HG03439 (cell line): ENCODE results near the gene CCDC167.
"Not testable (repeated sequence)": the region's sequence is repeated elsewhere in the genome, so short reads cannot be mapped to it uniquely, and the experiment has no call there.

ENCODE experiments used
- ATAC-seq: cut with Tn5 transposase; IDR thresholded peaks from one replicate; pipeline ENCODE4 v1.9.1; 2021; ENCODE audit warnings: mild to moderate bottlenecking, moderate library complexity; ENCODE audit not compliant: unreplicated experiment

CCDC167 gene

DNA sequence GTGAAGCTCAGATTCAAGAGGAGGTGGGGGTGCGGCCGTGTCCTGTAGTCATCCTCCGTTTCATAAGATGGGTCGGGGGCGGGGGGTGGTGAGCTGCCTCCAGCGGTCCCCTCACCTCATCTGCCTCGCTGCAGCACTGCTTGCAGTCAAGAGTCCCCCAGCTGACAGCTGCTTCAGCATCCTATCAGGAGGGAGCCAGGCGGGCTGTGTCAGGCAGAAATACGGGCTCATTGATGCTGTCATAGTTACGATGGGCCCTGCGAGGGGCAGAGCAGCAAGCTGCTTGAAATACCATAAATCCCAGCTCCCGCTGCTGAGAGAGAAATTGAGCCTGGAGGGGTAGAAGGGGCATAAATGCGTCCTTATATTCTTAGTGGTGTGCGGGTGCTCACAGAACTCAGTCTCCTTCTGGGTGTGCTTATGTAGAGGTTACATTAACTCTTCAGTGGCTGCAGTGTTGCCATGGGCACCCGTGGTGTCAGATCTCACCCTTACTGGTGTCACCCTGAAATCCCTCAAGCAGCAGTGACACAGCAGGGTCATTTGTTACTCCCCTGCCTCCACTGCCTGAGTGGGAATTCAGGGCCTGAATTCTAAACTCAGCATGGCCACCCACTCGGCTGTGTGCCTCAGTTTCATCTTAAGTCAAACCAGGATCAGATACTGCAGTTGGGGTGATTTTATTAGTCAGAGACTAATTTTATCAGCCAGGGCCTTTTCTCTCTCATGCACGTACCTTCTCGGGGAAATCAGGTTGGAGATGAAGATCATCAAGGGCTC lies 21.8 kb downstream of the CCDC167 start:
- ATAC-seq: no peak

GRCh38 chr6:37477191-37477590 lies 22.5 kb downstream of the CCDC167 start:
- no peak for ATAC-seq

DNA sequence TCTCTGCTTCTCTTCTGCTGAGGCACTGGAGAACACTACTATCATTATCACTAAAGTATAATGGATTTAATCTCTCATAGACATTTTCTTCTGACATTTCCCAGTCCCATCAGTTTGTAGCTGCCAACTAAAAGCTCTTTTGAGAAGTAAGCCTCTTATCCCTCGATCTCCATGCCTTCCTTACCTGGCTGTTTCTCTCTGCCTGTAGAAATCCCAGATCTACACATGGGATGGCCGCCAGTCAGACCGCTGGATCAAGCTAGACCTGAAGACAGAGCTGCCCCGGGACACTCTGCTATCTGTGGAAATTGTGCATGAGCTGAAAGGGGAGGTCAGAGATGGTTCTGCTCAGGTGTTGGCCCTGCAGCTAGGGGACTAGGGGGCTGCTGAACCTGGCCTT lies 25.4 kb downstream of the CCDC167 start:
- ATAC-seq: no peak

GRCh38 chr6:37473364-37474095 lies 26.2 kb downstream of the CCDC167 start:
- no peak for ATAC-seq

DNA sequence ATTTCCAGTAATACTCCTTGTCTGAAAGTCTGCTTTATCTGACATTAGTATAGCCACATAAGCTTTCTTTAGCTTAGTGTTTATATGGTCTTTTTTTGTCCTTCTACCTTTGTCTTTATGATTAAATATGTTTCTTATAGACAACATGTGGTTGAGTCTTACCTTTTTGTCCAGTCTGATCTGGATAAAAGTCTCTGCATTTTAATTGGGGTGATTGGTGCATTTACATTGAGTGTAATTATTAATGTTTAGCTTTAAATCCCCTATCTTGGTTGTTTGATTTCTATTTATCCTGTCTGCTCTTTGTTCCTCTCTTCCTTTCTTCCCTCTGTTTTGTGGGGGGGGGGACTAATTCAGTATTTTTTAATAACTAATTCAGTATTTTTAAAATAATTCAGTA lies 32.0 kb downstream of the CCDC167 start:
- ATAC-seq: no peak

- ATAC-seq: no peak
Measured at GRCh38 chr6:37463110-37463509, 36.6 kb downstream of the CCDC167 start.

DNA sequence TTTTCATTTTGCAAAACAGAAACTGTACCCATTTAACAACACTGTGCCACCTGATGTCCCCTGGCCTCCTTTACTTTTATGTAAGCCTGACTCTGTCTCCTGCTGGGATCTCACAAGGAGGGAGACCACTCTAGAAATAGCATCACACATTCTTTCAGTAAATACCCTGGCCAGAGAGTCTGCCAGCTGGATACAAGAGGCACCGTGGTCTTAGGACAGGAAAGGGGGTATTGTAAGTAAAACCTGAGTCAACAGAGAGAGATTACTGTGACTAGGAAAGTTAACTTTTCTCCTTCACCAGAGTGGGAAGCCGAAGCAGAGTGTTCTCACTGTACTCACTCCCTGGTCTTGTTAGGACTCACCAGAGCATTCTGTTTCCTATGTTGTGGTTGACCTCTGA lies 38.9 kb downstream of the CCDC167 start:
- no peak for ATAC-seq

DNA sequence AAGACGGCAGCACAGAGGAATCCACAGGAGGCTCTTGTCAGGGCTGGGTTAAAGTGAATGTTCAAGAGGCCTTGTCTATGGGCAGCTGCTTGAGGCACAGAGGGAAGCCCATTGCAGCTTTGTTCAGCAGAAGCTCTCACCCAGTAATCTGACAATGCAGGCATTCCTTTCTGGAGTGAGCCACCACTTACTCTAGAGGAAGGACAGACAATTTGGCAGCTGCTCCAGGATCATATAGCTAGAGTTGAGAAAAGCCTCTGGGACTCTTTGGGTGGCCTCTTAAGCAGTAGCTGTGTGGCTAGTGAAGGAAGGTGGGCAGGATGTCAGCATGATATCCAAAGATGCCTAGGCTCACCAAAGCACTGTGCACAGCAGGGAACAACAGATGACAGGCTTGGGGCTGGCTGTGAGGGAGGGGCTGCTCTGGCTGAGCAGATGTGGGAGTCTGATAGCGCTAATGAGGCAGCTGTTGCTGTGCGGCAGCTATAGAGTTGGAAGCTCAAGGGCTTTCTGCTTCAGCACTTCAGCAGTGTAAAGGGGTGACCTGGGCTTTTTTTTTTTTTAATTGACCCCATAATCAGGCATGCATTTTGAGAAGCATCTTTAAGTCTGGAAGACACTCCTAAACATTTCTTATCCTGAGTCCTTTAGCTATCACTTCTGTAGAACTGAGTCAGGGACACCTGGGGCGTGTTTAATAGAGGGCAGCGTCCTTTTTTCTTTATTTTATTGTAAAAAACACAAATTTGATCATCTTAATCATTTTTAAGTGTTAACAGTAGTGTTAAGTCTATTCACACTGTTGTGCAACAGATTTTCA lies 39.5 kb downstream of the CCDC167 start:
- ATAC-seq: no peak

DNA sequence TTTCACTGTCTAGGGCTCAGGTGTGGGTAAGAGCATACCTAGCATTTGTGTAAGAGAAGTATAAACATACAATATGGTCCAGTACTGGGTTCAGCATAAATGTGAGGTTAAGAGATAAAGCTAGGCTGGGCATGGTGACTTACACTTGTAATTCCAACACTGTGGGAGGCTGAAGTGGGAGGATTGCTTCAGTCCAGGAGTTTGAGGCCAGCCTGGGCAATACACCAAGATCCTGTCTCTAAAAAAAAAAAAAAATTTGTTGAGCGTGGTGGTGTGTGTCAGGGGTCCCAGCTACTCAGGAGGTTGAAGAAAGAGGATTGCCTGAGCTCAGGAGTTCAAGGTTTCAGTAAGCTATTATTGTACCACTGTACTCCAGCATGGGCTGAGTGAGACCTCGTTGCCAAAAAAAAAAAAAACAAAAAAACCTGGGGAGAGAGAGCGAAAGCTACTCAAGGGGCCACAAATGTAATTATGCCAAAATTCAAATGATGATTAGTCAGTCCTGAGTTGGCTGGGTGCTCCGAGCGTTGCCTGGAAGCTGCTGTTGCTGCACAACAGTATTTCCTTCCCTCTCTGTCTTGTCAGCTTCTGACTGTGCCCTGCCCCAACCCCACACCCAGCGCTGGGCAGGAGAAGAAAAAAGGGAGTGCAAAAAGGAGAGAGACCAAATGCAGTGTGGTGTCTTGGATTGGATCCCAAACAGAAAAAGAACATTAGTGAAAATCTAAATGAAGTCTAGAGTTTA lies 42.7 kb downstream of the CCDC167 start:
- no peak for ATAC-seq

DNA sequence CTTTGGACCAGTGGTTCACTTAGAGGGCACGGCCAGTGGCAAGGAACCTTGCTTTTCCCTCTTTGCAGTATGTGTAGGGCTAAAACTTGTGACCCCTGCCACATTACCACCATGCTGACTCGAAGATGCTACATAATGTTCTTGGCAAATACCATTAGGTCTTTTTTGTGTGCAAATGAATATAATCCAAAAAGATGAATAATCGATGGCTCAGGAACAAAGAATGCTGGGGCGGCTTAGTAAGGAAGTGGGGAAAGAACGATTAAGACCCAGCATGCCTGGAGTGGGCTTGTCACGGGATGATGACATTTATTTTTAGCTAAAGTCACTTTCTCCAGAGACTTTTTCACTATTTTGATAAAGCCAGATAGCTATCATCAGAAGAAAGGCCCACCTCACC lies 43.6 kb downstream of the CCDC167 start:
- no peak for ATAC-seq

- ATAC-seq: no peak
Measured at GRCh38 chr6:37454420-37455140, 45.1 kb downstream of the CCDC167 start.

GRCh38 chr6:37452522-37452921 lies 47.2 kb downstream of the CCDC167 start:
- ATAC-seq: no peak

- ATAC-seq: no peak
Measured at GRCh38 chr6:37451441-37452193, 48.1 kb downstream of the CCDC167 start.

GRCh38 chr6:37449984-37450383 lies 49.7 kb downstream of the CCDC167 start:
- no peak for ATAC-seq

- not testable (repeated sequence) for ATAC-seq
Measured at GRCh38 chr6:37443216-37443542, 56.5 kb downstream of the CCDC167 start.

DNA sequence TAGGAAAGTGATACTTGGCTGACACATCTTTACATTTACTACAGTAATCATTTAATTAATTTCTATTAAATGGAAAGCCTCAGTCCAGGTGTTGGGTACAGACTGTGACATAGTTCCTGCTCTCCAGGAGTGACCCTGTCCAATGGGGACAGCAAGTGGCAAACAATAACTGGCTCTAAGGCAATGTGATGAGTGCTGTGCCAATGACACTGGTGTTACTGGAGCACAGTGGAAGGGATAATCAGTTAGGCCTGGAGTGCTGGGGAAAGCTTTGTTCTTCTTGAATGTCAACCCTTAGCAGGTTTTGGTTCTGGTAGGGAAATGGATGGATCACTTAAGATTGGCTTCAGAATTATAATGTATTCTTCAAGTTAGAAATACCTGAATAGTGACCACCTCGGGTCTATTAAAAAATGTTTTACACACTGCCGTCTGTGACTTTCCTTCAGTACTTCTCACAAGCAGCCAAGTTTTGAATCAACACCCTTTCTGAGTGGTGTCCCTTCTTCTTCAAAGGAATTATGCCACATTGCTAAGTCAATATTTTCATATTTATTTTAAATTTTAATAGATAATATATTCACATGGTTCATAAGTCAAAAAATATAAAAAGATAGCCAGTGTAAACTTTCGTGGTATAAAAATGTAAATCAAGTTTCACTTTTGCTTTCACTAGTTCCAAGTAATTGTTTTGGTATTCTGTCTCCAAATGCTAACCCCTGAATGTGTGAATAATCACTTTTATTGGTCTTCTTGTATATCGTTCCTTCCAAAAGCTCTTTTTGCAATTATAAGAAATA lies 57.1 kb downstream of the CCDC167 start:
- ATAC-seq: no peak

- ATAC-seq: no peak
Measured at GRCh38 chr6:37441651-37442050, 58.0 kb downstream of the CCDC167 start.

DNA sequence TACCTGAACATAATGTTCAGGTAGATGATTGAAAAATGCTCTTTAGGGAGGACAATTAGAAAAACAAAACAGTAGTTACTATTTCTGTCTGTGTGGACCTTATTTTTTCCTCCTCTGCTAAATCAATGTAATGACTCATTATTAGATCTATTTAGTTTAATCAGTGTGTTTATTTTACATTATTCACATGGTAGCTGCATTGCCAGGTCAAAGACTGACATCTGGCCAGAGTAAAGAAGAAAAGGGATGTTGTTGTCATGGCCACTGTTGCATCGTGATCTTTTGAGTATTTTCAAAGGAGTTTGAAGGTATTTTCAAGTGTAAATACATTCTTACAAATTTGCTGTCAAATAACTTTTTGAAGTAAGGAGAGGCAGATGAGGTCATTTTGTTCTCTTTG lies 60.8 kb downstream of the CCDC167 start:
- ATAC-seq: no peak

GRCh38 chr6:37435816-37436215 lies 63.9 kb downstream of the CCDC167 start:
- ATAC-seq: no peak
